Measurements from ENCODE around the gene GRHPR.

DNA sequence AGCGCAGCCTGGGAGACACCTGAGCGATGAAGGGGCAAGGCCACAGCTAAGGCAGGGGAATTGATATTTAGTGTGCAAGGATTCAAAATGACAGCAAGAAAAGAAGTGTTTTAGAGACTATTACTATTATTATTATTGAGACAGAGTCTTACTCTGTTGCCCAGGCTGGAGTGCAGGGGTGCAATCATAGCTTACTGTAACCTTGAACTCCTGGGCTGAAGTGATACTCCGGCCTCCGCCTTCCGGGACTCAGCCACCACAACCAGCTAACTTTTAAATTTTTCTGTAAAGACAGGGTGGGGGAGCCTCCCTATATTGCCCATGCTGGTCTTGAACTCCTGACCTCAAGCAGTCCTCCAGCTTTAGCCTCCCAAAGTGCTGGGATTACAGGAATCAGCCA is 3.3 kb upstream of the GRHPR start:
- TF ChIP-seq, protein P1, sequence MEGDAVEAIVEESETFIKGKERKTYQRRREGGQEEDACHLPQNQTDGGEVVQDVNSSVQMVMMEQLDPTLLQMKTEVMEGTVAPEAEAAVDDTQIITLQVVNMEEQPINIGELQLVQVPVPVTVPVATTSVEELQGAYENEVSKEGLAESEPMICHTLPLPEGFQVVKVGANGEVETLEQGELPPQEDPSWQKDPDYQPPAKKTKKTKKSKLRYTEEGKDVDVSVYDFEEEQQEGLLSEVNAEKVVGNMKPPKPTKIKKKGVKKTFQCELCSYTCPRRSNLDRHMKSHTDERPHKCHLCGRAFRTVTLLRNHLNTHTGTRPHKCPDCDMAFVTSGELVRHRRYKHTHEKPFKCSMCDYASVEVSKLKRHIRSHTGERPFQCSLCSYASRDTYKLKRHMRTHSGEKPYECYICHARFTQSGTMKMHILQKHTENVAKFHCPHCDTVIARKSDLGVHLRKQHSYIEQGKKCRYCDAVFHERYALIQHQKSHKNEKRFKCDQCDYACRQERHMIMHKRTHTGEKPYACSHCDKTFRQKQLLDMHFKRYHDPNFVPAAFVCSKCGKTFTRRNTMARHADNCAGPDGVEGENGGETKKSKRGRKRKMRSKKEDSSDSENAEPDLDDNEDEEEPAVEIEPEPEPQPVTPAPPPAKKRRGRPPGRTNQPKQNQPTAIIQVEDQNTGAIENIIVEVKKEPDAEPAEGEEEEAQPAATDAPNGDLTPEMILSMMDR (conservative IDR thresholded peaks at IDR 0.05), result no peak
- TF ChIP-seq ZFX (IDR thresholded peaks at IDR 0.05), result no peak

Data from C4-2B (cell line).